HCT116 (cell line): ENCODE measurements around the gene ITK. TPM values are rescaled to one million over a fixed set of nuclear protein-coding genes. Genes with fewer than 3 reads are reported as not detected.

Source experiments
- ATAC-seq: fragments of 200-7000 bp; cut with Tn5 transposase; 2 replicates; pipeline ENCODE4 v1.9.1; 2020; ENCODE audit warnings: mild to moderate bottlenecking, moderate library complexity
- BruUV-seq: library from RNA; stranded (reverse); fragments of 400-500 nt; replicated peaks from 2 replicates; lab custom pipeline; 2021; lab: Mats Ljungman, UMichigan
- CTCF ChIA-PET: fragments of 300-600 bp; sonication (Branson Sonifier 250); formaldehyde crosslinking; loops from one replicate; lab custom pipeline; 2021; ENCODE audit warnings: antibody characterized with exemption; lab: Charles Lee
- POLR2A ChIA-PET: fragments of 300-600, 350-600 bp; sonication (Branson Sonifier 250); formaldehyde crosslinking; loops from one replicate; lab custom pipeline; 2021; ENCODE audit warnings: antibody characterized with exemption; lab: Charles Lee
- RAD21 ChIA-PET, 2 experiments: fragments of 300-600 bp; sonication (Branson Sonifier 250); formaldehyde crosslinking; loops; one replicate each; lab custom pipeline; 2023; ENCODE audit warnings: low total read pairs in 2 of 2; ENCODE audit not compliant: uncharacterized antibody in 2 of 2, unreplicated experiment in 2 of 2, low non-redundant PET in 1 of 2; lab: Charles Lee
- DNase-seq: peaks from one replicate; pipeline ENCODE4 v3.0.0-alpha.2; 2010; ENCODE audit warnings: low read depth, low spot score
- H2AFZ ChIP-seq: fragments of 200-600 bp; shearing (Covaris generic), sonication (generic); 2 replicates; pipeline ENCODE4 v1.6.1; 2017; ENCODE audit warnings: low read depth, mixed run types, mixed read lengths, antibody characterized with exemption, low read length; ENCODE audit not compliant: poor library complexity, severe bottlenecking
- H3K27ac ChIP-seq: 2 replicates; pipeline ENCODE4 v1.5.1; 2012; ENCODE audit warnings: low read depth, low read length
- H3K27me3 ChIP-seq: fragments of 200-600 bp; sonication (generic); 2 replicates; pipeline ENCODE4 v1.6.1; 2016; ENCODE audit warnings: mixed run types, low read length, mixed read lengths; ENCODE audit not compliant: insufficient read depth
- H3K36me3 ChIP-seq, 2 experiments: fragments of 200-500 bp in 1 of 2; fragments of 200-600 bp in 1 of 2; sonication (Bioruptor generic) in 1 of 2; sonication (generic) in 1 of 2; 2 replicates each; pipeline versions ENCODE4 v1.5.1 to v1.6.1; 2014 to 2016; ENCODE audit warnings: low read length in 2 of 2, inconsistent platforms in 1 of 2, mixed read lengths in 1 of 2, mixed run types in 1 of 2; ENCODE audit not compliant: insufficient read depth in 2 of 2, control insufficient read depth in 1 of 2
- H3K4me1 ChIP-seq, 2 experiments: fragments of 200-600 bp in 1 of 2; sonication (generic) in 1 of 2; 2 replicates each; pipeline versions ENCODE4 v1.5.1 to v1.6.1; 2012 to 2017; ENCODE audit warnings: low read length in 2 of 2, inconsistent platforms in 1 of 2, mild to moderate bottlenecking in 1 of 2, mixed read lengths in 1 of 2, mixed run types in 1 of 2, moderate library complexity in 1 of 2; ENCODE audit not compliant: insufficient read depth in 2 of 2, control insufficient read depth in 1 of 2
- H3K4me2 ChIP-seq: fragments of 200-600 bp; sonication (generic); 2 replicates; pipeline ENCODE4 v1.6.1; 2017; ENCODE audit warnings: mixed run types, low read length, mixed read lengths
- H3K4me3 ChIP-seq, 2 experiments: fragments of 200-600 bp in 1 of 2; sonication (generic) in 1 of 2; replicated peaks in 1 of 2; 2 replicates each; pipeline ENCODE4 v1.5.1; 2011 to 2016; ENCODE audit warnings: low read length in 2 of 2, control low read depth in 1 of 2, low read depth in 1 of 2, mild to moderate bottlenecking in 1 of 2, mixed read lengths in 1 of 2, mixed run types in 1 of 2
- H3K79me2 ChIP-seq: fragments of 200-600 bp; sonication (generic); 2 replicates; pipeline ENCODE4 v1.6.1; 2017; ENCODE audit warnings: mild to moderate bottlenecking, mixed run types, low read length, moderate library complexity, mixed read lengths; ENCODE audit not compliant: insufficient read depth
- H3K9ac ChIP-seq: fragments of 200-600 bp; sonication (generic); 2 replicates; pipeline ENCODE4 v1.6.1; 2016; ENCODE audit warnings: low read length, mixed read lengths
- H3K9me2 ChIP-seq: fragments of 200-600 bp; sonication (generic), shearing (Covaris generic); 2 replicates; pipeline ENCODE4 v1.6.1; 2017; ENCODE audit warnings: mixed run types, mild to moderate bottlenecking, moderate library complexity; ENCODE audit not compliant: insufficient read depth
- H3K9me3 ChIP-seq, 2 experiments: fragments of 200-500 bp in 1 of 2; fragments of 200-600 bp in 1 of 2; sonication (Bioruptor generic) in 1 of 2; sonication (generic) in 1 of 2; 2 replicates each; pipeline ENCODE4 v1.6.1; 2014 to 2017; ENCODE audit warnings: low read length in 2 of 2, mixed read lengths in 2 of 2, inconsistent platforms in 1 of 2, low read depth in 1 of 2, mild to moderate bottlenecking in 1 of 2, mixed run types in 1 of 2, moderate library complexity in 1 of 2; ENCODE audit not compliant: control insufficient read depth in 1 of 2, insufficient read depth in 1 of 2
- H4K20me1 ChIP-seq: fragments of 200-600 bp; sonication (generic), shearing (Covaris generic); 2 replicates; pipeline ENCODE4 v1.6.1; 2017; ENCODE audit warnings: mixed run types, mild to moderate bottlenecking, moderate library complexity; ENCODE audit not compliant: insufficient read depth
- ATF3 ChIP-seq: IDR thresholded peaks from 2 replicates; pipeline ENCODE4 v1.6.1; 2012
- CBX3 ChIP-seq: IDR thresholded peaks from 2 replicates; pipeline ENCODE4 v1.6.1; 2012; ENCODE audit warnings: low read depth
- CEBPB ChIP-seq: IDR thresholded peaks from 2 replicates; pipeline ENCODE4 v1.6.1; 2012; ENCODE audit warnings: low read depth
- EGR1 ChIP-seq: IDR thresholded peaks from 2 replicates; pipeline ENCODE4 v1.6.1; 2012; ENCODE audit warnings: low read depth
- ELF1 ChIP-seq: IDR thresholded peaks from 2 replicates; pipeline ENCODE4 v1.6.1; 2012; ENCODE audit warnings: low read depth, borderline replicate concordance
- EZH2 ChIP-seq: fragments of 200-600 bp; sonication (generic); IDR thresholded peaks from 2 replicates; pipeline ENCODE4 v1.6.1; 2017; ENCODE audit warnings: antibody characterized with exemption, mixed run types
- EZH2phosphoT487 ChIP-seq: fragments of 200-600 bp; IDR thresholded peaks from 2 replicates; pipeline ENCODE4 v1.6.1; 2018; ENCODE audit warnings: antibody characterized with exemption, borderline replicate concordance
- JUND ChIP-seq: IDR thresholded peaks from 2 replicates; pipeline ENCODE4 v1.6.1; 2012
- POLR2A ChIP-seq: IDR thresholded peaks from 2 replicates; pipeline ENCODE4 v1.7.0; 2011; ENCODE audit warnings: borderline replicate concordance; ENCODE audit not compliant: insufficient read depth, insufficient read length; ENCODE audit errors: extremely low read depth
- SP1 ChIP-seq: IDR thresholded peaks from 2 replicates; pipeline ENCODE4 v1.6.1; 2012; ENCODE audit warnings: low read depth
- SRF ChIP-seq: IDR thresholded peaks from 2 replicates; pipeline ENCODE4 v1.6.1; 2012; ENCODE audit warnings: low read depth
- YY1 ChIP-seq: IDR thresholded peaks from 2 replicates; pipeline ENCODE4 v1.6.1; 2011; ENCODE audit warnings: low read length, low read depth, moderate library complexity, mild to moderate bottlenecking; ENCODE audit not compliant: insufficient replicate concordance; ENCODE audit errors: extremely low read depth
- ZBTB33 ChIP-seq: IDR thresholded peaks from 2 replicates; pipeline ENCODE4 v1.6.1; 2011; ENCODE audit warnings: mild to moderate bottlenecking, low read length, moderate library complexity; ENCODE audit not compliant: insufficient replicate concordance; ENCODE audit errors: extremely low read depth
- ZFX ChIP-seq: fragments of 450-650 bp; IDR thresholded peaks from 2 replicates; pipeline ENCODE4 v1.6.1; 2017
- intact Hi-C: fragments of 100-400 bp; cut with micrococcal nuclease; formaldehyde crosslinking; loops from 2 replicates; pipeline ENCODE4 v1.10.0; 2022
- total RNA-seq: library from RNA; stranded (reverse); gene quantifications from one replicate; pipeline ENCODE4 v1.2.1, GENCODE V29; 2021; ENCODE audit not compliant: unreplicated experiment
- TF ChIP-seq, protein P1 (sequence below): IDR thresholded peaks from 2 replicates; pipeline ENCODE4 v1.6.1; 2012
- TF ChIP-seq, protein P2 (sequence below): IDR thresholded peaks from 2 replicates; pipeline ENCODE4 v1.6.1; 2012; ENCODE audit warnings: low read depth

ITK gene
- total RNA-seq, 1 experiment from 2014 or later: 0.37 TPM

DNA sequence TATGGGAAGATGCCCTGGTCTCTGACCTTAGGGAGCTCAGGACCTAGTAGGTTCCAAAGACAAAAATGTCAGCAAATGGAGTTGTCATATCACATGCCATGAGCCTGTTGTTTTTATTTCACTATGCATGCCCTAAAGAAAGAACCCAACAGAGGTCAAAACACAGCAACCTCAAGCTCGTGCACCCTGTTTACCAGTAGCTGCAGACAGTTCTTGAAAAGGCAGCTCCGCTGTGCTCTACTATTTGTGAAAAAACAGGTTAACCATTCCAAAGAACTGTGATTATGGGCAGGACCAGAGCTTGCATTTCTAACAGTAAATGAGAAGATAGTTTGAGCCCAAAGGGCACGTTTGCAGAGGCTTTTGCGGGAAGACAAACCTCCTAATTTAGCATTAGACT is 22.8 kb downstream of the ITK start:
- no peak overlapping the region for H3K4me3 ChIP-seq
- RAD21 ChIA-PET: no interaction called here
- no peaks in the 10 kb centered on the region for H3K4me1 ChIP-seq
- ATAC-seq (no peak), DNase-seq (no peak)
- POLR2A ChIA-PET: no interaction called here
- peaks cover 15% of the 10 kb centered on the region for H3K27me3 ChIP-seq
- no peaks in the 10 kb centered on the region for H3K79me2 ChIP-seq
- intact Hi-C loops: no loop called here
- H3K9ac ChIP-seq: no peak overlapping the region
- TF ChIP-seq, protein P1, sequence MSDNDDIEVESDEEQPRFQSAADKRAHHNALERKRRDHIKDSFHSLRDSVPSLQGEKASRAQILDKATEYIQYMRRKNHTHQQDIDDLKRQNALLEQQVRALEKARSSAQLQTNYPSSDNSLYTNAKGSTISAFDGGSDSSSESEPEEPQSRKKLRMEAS: no peak
- TF ChIP-seq JUND (no peak), EZH2 (no peak), SP1 (no peak), ELF1 (no peak), YY1 (no peak), ATF3 (no peak), ZFX (no peak), CEBPB (no peak), EZH2phosphoT487 (no peak), SRF (no peak), POLR2A (no peak), EGR1 (no peak), CBX3 (no peak), ZBTB33 (no peak)
- TF ChIP-seq, protein P2, sequence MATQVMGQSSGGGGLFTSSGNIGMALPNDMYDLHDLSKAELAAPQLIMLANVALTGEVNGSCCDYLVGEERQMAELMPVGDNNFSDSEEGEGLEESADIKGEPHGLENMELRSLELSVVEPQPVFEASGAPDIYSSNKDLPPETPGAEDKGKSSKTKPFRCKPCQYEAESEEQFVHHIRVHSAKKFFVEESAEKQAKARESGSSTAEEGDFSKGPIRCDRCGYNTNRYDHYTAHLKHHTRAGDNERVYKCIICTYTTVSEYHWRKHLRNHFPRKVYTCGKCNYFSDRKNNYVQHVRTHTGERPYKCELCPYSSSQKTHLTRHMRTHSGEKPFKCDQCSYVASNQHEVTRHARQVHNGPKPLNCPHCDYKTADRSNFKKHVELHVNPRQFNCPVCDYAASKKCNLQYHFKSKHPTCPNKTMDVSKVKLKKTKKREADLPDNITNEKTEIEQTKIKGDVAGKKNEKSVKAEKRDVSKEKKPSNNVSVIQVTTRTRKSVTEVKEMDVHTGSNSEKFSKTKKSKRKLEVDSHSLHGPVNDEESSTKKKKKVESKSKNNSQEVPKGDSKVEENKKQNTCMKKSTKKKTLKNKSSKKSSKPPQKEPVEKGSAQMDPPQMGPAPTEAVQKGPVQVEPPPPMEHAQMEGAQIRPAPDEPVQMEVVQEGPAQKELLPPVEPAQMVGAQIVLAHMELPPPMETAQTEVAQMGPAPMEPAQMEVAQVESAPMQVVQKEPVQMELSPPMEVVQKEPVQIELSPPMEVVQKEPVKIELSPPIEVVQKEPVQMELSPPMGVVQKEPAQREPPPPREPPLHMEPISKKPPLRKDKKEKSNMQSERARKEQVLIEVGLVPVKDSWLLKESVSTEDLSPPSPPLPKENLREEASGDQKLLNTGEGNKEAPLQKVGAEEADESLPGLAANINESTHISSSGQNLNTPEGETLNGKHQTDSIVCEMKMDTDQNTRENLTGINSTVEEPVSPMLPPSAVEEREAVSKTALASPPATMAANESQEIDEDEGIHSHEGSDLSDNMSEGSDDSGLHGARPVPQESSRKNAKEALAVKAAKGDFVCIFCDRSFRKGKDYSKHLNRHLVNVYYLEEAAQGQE: no peak
- H2AFZ ChIP-seq: no peak overlapping the region
- H3K27ac ChIP-seq: no peak overlapping the region
- BruUV-seq: no TSS peak
- H4K20me1 ChIP-seq: no peaks in the 10 kb centered on the region
- no peaks in the 10 kb centered on the region for H3K9me2 ChIP-seq
- H3K4me2 ChIP-seq: no peak overlapping the region
- H3K9me3 ChIP-seq: no peaks in the 10 kb centered on the region
- no peaks in the 10 kb centered on the region for H3K36me3 ChIP-seq
- CTCF ChIA-PET: no interaction called here
